HG03354 (cell line): ENCODE data around the gene ABHD12B.
"Not testable (repeated sequence)": the region's sequence is repeated elsewhere in the genome, so short reads cannot be mapped to it uniquely, and the experiment has no call there.

Experiments used
- ATAC-seq: cut with Tn5 transposase; IDR thresholded peaks from one replicate; pipeline ENCODE4 v1.9.1; 2021; ENCODE audit warnings: mild to moderate bottlenecking; ENCODE audit not compliant: unreplicated experiment, poor library complexity, severe bottlenecking

ABHD12B gene

GRCh38 chr14:50882932-50883826, 11.3 kb downstream of the ABHD12B start:
- no peak for ATAC-seq

GRCh38 chr14:50883827-50884197, 12.0 kb downstream of the ABHD12B start:
- ATAC-seq: no peak

- ATAC-seq: no peak
Measured at GRCh38 chr14:50887476-50887875, 15.6 kb downstream of the ABHD12B start.

GRCh38 chr14:50892255-50892654, 20.4 kb downstream of the ABHD12B start:
- ATAC-seq: no peak

GRCh38 chr14:50896421-50896820, 24.6 kb downstream of the ABHD12B start:
- not testable (repeated sequence) for ATAC-seq

- not testable (repeated sequence) for ATAC-seq
Measured at GRCh38 chr14:50897005-50897404, 25.2 kb downstream of the ABHD12B start.

- no peak for ATAC-seq
Measured at GRCh38 chr14:50897658-50898175, 25.9 kb downstream of the ABHD12B start.

- no peak for ATAC-seq
Measured at GRCh38 chr14:50901361-50901760, 29.5 kb downstream of the ABHD12B start.

- no peak for ATAC-seq
Measured at GRCh38 chr14:50904719-50905118, 32.9 kb downstream of the ABHD12B start.

GRCh38 chr14:50906326-50907065, 34.6 kb downstream of the ABHD12B start:
- ATAC-seq: no peak

GRCh38 chr14:50910495-50911420, 38.9 kb downstream of the ABHD12B start:
- no peak for ATAC-seq

GRCh38 chr14:50917449-50917848, 45.6 kb downstream of the ABHD12B start:
- no peak for ATAC-seq

GRCh38 chr14:50919524-50919923, 47.7 kb downstream of the ABHD12B start:
- ATAC-seq: not testable (repeated sequence)

GRCh38 chr14:50920482-50921230, 48.8 kb downstream of the ABHD12B start:
- no peak for ATAC-seq

- no peak for ATAC-seq
Measured at GRCh38 chr14:50922803-50923202, 51.0 kb downstream of the ABHD12B start.

- no peak for ATAC-seq
Measured at GRCh38 chr14:50924236-50924635, 52.4 kb downstream of the ABHD12B start.

- no peak for ATAC-seq
Measured at GRCh38 chr14:50924843-50925242, 53.0 kb downstream of the ABHD12B start.

GRCh38 chr14:50926851-50927386, 55.1 kb downstream of the ABHD12B start:
- no peak for ATAC-seq
